HEK293 (cell line): Measurements from ENCODE around the gene PROB1.

Source experiments
- CTCF ChIP-seq: fragments of 450-650 bp; formaldehyde crosslinking; IDR thresholded peaks from 2 replicates; pipeline ENCODE4 v1.5.1; 2016; ENCODE audit warnings: missing biosample characterization, missing genetic modification characterization
- ZNF174 ChIP-seq: fragments of 450-650 bp; formaldehyde crosslinking; IDR thresholded peaks from 2 replicates; pipeline ENCODE4 v1.5.0; 2017; ENCODE audit warnings: missing biosample characterization, mild to moderate bottlenecking, missing genetic modification characterization
- ZNF175 ChIP-seq: fragments of 450-650 bp; formaldehyde crosslinking; IDR thresholded peaks from 2 replicates; pipeline ENCODE4 v1.5.1; 2016; ENCODE audit warnings: missing biosample characterization, missing genetic modification characterization
- ZNF24 ChIP-seq: fragments of 450-650 bp; formaldehyde crosslinking; IDR thresholded peaks from 2 replicates; pipeline ENCODE4 v1.5.1; 2016; ENCODE audit warnings: missing biosample characterization, missing genetic modification characterization
- ZNF292 ChIP-seq: fragments of 450-650 bp; formaldehyde crosslinking; IDR thresholded peaks from 2 replicates; pipeline ENCODE4 v1.5.1; 2016; ENCODE audit warnings: low read depth, missing biosample characterization, missing genetic modification characterization, borderline replicate concordance
- ZNF394 ChIP-seq: fragments of 450-650 bp; formaldehyde crosslinking; IDR thresholded peaks from 2 replicates; pipeline ENCODE4 v1.5.1; 2016; ENCODE audit warnings: missing biosample characterization, missing genetic modification characterization, mild to moderate bottlenecking, moderate library complexity, borderline replicate concordance
- ZNF449 ChIP-seq: fragments of 450-650 bp; formaldehyde crosslinking; IDR thresholded peaks from 2 replicates; pipeline ENCODE4 v1.5.1; 2017; ENCODE audit warnings: missing biosample characterization, mild to moderate bottlenecking, missing genetic modification characterization, moderate library complexity
- ZSCAN23 ChIP-seq: fragments of 450-650 bp; formaldehyde crosslinking; IDR thresholded peaks from 2 replicates; pipeline ENCODE4 v1.5.1; 2016; ENCODE audit warnings: missing biosample characterization, missing genetic modification characterization

- TF ChIP-seq ZSCAN23 (tag by site-specific recombination) (no peak), ZNF175 (tag by site-specific recombination) (no peak), CTCF (tag by site-specific recombination) (no peak), ZNF292 (tag by site-specific recombination) (no peak), ZNF24 (tag by site-specific recombination) (no peak), ZNF449 (no peak), ZNF394 (no peak), ZNF174 (tag by site-specific recombination) (no peak)
Observed at GRCh38 chr5:139407517-139407916, 12.6 kb upstream of the PROB1 start.
